H9 (cell line): ENCODE data around the gene ZC3HAV1. TPM values are rescaled to one million over a fixed set of nuclear protein-coding genes. Genes with fewer than 3 reads are reported as not detected.
A peak's percentile ranks its signal among the peaks of the same experiment; 100 is the strongest.

Source experiments
- DNase-seq: peaks from one replicate; pipeline ENCODE4 v3.0.0-alpha.2; 2017
- H2AFZ ChIP-seq: one replicate; pipeline ENCODE4 v1.6.1; 2013; ENCODE audit warnings: mild to moderate bottlenecking, low read length, control low read depth, moderate library complexity
- H2AK5ac ChIP-seq: 2 replicates; pipeline ENCODE4 v1.6.1; 2013; ENCODE audit warnings: low read length, control low read depth, mixed read lengths; ENCODE audit not compliant: insufficient read length
- H2BK120ac ChIP-seq: one replicate; pipeline ENCODE4 v1.6.1; 2013; ENCODE audit warnings: low read depth, mild to moderate bottlenecking, low read length, control low read depth, inconsistent platforms; ENCODE audit not compliant: poor library complexity, severe bottlenecking
- H2BK12ac ChIP-seq: 2 replicates; pipeline ENCODE4 v1.6.1; 2013; ENCODE audit warnings: low read length, control low read depth, mixed read lengths, low read depth; ENCODE audit not compliant: insufficient read length
- H2BK15ac ChIP-seq: 2 replicates; pipeline ENCODE4 v1.6.1; 2013; ENCODE audit warnings: low read depth, low read length, control low read depth
- H2BK20ac ChIP-seq: one replicate; pipeline ENCODE4 v1.6.1; 2013; ENCODE audit warnings: low read depth, mild to moderate bottlenecking, low read length, control low read depth, inconsistent platforms; ENCODE audit not compliant: poor library complexity, severe bottlenecking
- H2BK5ac ChIP-seq: 2 replicates; pipeline ENCODE4 v1.6.1; 2013; ENCODE audit warnings: low read length, control low read depth, mixed read lengths; ENCODE audit not compliant: insufficient read length
- H3K14ac ChIP-seq: 2 replicates; pipeline ENCODE4 v1.6.1; 2013; ENCODE audit warnings: low read length, control low read depth; ENCODE audit not compliant: insufficient read depth
- H3K18ac ChIP-seq: 2 replicates; pipeline ENCODE4 v1.6.1; 2013; ENCODE audit warnings: low read depth, mild to moderate bottlenecking, mixed read lengths, low read length, control low read depth; ENCODE audit not compliant: insufficient read length
- H3K23ac ChIP-seq: 2 replicates; pipeline ENCODE4 v1.6.1; 2013; ENCODE audit warnings: low read length, control low read depth, mixed read lengths, low read depth; ENCODE audit not compliant: insufficient read length
- H3K23me2 ChIP-seq: 2 replicates; pipeline ENCODE4 v1.6.1; 2013; ENCODE audit warnings: low read depth, mild to moderate bottlenecking, mixed read lengths, low read length, control low read depth; ENCODE audit not compliant: insufficient read length, poor library complexity, severe bottlenecking
- H3K27ac ChIP-seq: 2 replicates; pipeline ENCODE4 v1.5.1; 2013; ENCODE audit warnings: low read length, control low read depth, mixed read lengths, low read depth; ENCODE audit not compliant: insufficient read length
- H3K27me3 ChIP-seq: 2 replicates; pipeline ENCODE4 v1.6.1; 2013; ENCODE audit warnings: low read length, control low read depth, inconsistent platforms; ENCODE audit not compliant: insufficient read depth
- H3K4ac ChIP-seq: 2 replicates; pipeline ENCODE4 v1.6.1; 2013; ENCODE audit warnings: low read depth, mild to moderate bottlenecking, control low read depth, inconsistent platforms, low read length, moderate library complexity
- H3K4me1 ChIP-seq: 2 replicates; pipeline ENCODE4 v1.6.1; 2013; ENCODE audit warnings: low read length, control low read depth, inconsistent platforms; ENCODE audit not compliant: insufficient read depth
- H3K4me2 ChIP-seq: 2 replicates; pipeline ENCODE4 v1.6.1; 2013; ENCODE audit warnings: low read length, control low read depth, mixed read lengths; ENCODE audit not compliant: insufficient read length, insufficient read depth
- H3K56ac ChIP-seq: 2 replicates; pipeline ENCODE4 v1.6.1; 2013; ENCODE audit warnings: low read depth, mild to moderate bottlenecking, mixed read lengths, low read length, control low read depth; ENCODE audit not compliant: insufficient read length
- H3K79me1 ChIP-seq: 2 replicates; pipeline ENCODE4 v1.6.1; 2013; ENCODE audit warnings: low read depth, mild to moderate bottlenecking, moderate library complexity, low read length, control low read depth, inconsistent platforms; ENCODE audit not compliant: insufficient read depth, poor library complexity, severe bottlenecking
- H3K79me2 ChIP-seq: 2 replicates; pipeline ENCODE4 v1.6.1; 2013; ENCODE audit warnings: low read length, control low read depth, inconsistent platforms; ENCODE audit not compliant: insufficient read depth
- H3K9ac ChIP-seq: 2 replicates; pipeline ENCODE4 v1.6.1; 2013; ENCODE audit warnings: low read length, control low read depth, mixed read lengths; ENCODE audit not compliant: insufficient read length; ENCODE audit errors: extremely low read depth
- H3K9me3 ChIP-seq: one replicate; pipeline ENCODE4 v1.6.1; 2013; ENCODE audit warnings: low read depth, low read length, inconsistent platforms; ENCODE audit not compliant: control insufficient read depth
- H3T11ph ChIP-seq: one replicate; pipeline ENCODE4 v1.6.1; 2013; ENCODE audit warnings: mild to moderate bottlenecking, low read length, control low read depth, inconsistent platforms
- H4K20me1 ChIP-seq: one replicate; pipeline ENCODE4 v1.6.1; 2013; ENCODE audit not compliant: control insufficient read depth, insufficient read length, insufficient read depth
- H4K5ac ChIP-seq: 2 replicates; pipeline ENCODE4 v1.6.1; 2013; ENCODE audit warnings: low read depth, mild to moderate bottlenecking, mixed read lengths, low read length, control low read depth; ENCODE audit not compliant: insufficient read length
- H4K8ac ChIP-seq: replicated peaks from 2 replicates; pipeline ENCODE4 v1.6.1; 2013; ENCODE audit warnings: low read length, control low read depth, mixed read lengths, low read depth; ENCODE audit not compliant: insufficient read length
- H4K91ac ChIP-seq: 2 replicates; pipeline ENCODE4 v1.6.1; 2013; ENCODE audit warnings: low read depth, mild to moderate bottlenecking, moderate library complexity, mixed read lengths, low read length, control low read depth; ENCODE audit not compliant: insufficient read length
- H3K27ac Mint-ChIP-seq, 3 experiments: 2 replicates in 2 of 3; 3 replicates in 1 of 3; pipeline ENCODE4 v1.8.0; 2020 to 2021; ENCODE audit warnings: mixed read lengths in 3 of 3, mild to moderate bottlenecking in 1 of 3, moderate library complexity in 1 of 3
- H3K27me3 Mint-ChIP-seq: 2 replicates; pipeline ENCODE4 v1.8.0; 2021; ENCODE audit warnings: low read depth, mild to moderate bottlenecking, moderate library complexity, mixed read lengths
- H3K36me3 Mint-ChIP-seq, 3 experiments: 2 replicates in 2 of 3; 3 replicates in 1 of 3; pipeline ENCODE4 v1.8.0; 2020 to 2021; ENCODE audit warnings: low read depth in 3 of 3, mixed read lengths in 3 of 3; ENCODE audit not compliant: insufficient read depth in 1 of 3
- H3K4me1 Mint-ChIP-seq, 2 experiments: 2 replicates each; pipeline ENCODE4 v1.8.0; 2020; ENCODE audit warnings: mixed read lengths in 2 of 2
- H3K4me3 Mint-ChIP-seq, 2 experiments: 2 replicates in 1 of 2; 3 replicates in 1 of 2; pipeline ENCODE4 v1.8.0; 2020 to 2021; ENCODE audit warnings: mild to moderate bottlenecking in 2 of 2, mixed read lengths in 2 of 2, moderate library complexity in 1 of 2
- H3K9me3 Mint-ChIP-seq, 2 experiments: 2 replicates in 1 of 2; 3 replicates in 1 of 2; pipeline ENCODE4 v1.8.0; 2020; ENCODE audit warnings: mild to moderate bottlenecking in 2 of 2, mixed read lengths in 2 of 2, moderate library complexity in 1 of 2
- WGBS: extraction: QIAGEN DNeasy Blood & Tissue Kit; methylation state at CpG from one replicate; pipeline ENCODE4 v1.1.7; 2013; ENCODE audit warnings: missing lambda C conversion rate, low lambda C conversion rate, mixed read lengths; ENCODE audit not compliant: insufficient read length; ENCODE audit errors: extremely low coverage; 5-methylcytosine and 5-hydroxymethylcytosine counted together
- total RNA-seq: library from RNA; stranded (reverse); gene quantifications from 2 replicates; pipeline ENCODE4 v1.2.1, GENCODE V29; 2021
- TF ChIP-seq, protein P1 (sequence below): fragments of 200-600 bp; sonication (generic); conservative IDR thresholded peaks from 3 replicates; pipeline ENCODE4 v1.8.0; 2021; ENCODE audit warnings: antibody characterized with exemption, mild to moderate bottlenecking

Gene ZC3HAV1
- total RNA-seq, 1 experiment from 2014 or later: 32.8 TPM

DNA sequence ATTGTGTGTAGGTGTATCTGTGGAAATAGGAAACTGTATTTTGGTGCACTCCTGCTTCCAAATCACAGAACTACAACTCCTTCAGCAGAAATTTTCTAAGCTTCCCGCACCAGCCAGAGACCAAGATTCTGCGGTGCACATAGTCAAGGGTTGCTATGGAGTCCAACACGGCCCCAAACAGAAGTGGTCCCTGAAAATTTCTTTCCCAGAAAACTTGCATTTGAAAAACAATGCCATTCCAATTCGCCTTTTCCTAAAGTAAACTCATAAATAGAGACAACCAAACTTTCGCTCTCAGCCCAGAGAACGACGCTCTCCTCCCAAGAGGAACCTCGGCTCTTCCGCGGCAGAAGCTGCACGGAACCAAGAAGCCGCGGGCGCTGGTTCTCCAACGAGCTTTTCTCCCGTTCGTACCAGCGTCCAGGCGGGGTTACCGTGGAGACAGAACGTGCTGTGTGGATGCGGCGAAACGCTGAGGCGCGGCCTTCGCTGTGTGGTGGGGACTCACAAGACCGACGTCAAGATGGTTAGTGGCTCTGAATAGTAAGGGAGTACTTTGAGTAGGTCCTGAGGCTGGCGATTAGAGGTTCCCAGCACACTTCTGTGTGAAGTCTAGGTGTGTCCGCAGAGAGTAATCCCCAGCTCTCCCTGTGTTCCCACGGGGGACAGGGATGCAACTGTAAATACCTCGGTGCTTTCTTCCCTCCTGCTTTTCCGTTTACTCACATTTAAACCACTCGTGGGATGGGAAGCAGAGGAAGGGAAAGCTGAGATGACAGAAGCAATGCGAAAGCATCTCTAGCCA lies 24.0 kb upstream of the ZC3HAV1 start:
- Histone ChIP-seq H3K23ac (no peak overlapping the region), H4K5ac (no peak overlapping the region), H2BK15ac (no peak overlapping the region), H2AK5ac (no peak overlapping the region), H3K79me1 (no peaks in the 10 kb centered on the region), H3K4me1 (no peaks in the 10 kb centered on the region; the same call in 1 of the 2 replicates), H3K23me2 (peaks cover 8% of the 10 kb centered on the region), H3T11ph (no peak overlapping the region), H2BK120ac (no peak overlapping the region), H3K4me2 (peak overlapping the region; percentile 89), H3K14ac (0 out of 2 replicates have a peak overlapping the region, but pooled peaks have one; percentile 6), H3K79me2 (no peaks in the 10 kb centered on the region), H3K9me3 (no peaks in the 10 kb centered on the region), H3K18ac (no peak overlapping the region), H4K91ac (no peak overlapping the region), H4K8ac (no peak overlapping the region), H2AFZ (peak overlapping the region; percentile 94), H3K4ac (no peak overlapping the region), H2BK5ac (no peak overlapping the region), H2BK12ac (no peak overlapping the region), H3K9ac (peak overlapping the region; percentile 2), H3K56ac (no peak overlapping the region), H3K27me3 (no peaks in the 10 kb centered on the region), H3K27ac (no peak overlapping the region), H2BK20ac (no peak overlapping the region), H4K20me1 (no peaks in the 10 kb centered on the region)
- H3K36me3 Mint-ChIP-seq: no peaks in the 10 kb centered on the region
- TF ChIP-seq, protein P1, sequence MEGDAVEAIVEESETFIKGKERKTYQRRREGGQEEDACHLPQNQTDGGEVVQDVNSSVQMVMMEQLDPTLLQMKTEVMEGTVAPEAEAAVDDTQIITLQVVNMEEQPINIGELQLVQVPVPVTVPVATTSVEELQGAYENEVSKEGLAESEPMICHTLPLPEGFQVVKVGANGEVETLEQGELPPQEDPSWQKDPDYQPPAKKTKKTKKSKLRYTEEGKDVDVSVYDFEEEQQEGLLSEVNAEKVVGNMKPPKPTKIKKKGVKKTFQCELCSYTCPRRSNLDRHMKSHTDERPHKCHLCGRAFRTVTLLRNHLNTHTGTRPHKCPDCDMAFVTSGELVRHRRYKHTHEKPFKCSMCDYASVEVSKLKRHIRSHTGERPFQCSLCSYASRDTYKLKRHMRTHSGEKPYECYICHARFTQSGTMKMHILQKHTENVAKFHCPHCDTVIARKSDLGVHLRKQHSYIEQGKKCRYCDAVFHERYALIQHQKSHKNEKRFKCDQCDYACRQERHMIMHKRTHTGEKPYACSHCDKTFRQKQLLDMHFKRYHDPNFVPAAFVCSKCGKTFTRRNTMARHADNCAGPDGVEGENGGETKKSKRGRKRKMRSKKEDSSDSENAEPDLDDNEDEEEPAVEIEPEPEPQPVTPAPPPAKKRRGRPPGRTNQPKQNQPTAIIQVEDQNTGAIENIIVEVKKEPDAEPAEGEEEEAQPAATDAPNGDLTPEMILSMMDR: no peak
- peak; percentile 82 for DNase-seq
- no peaks in the 10 kb centered on the region for H3K9me3 Mint-ChIP-seq
- WGBS: no CpG with 5 or more reads among the region's 36 CpGs
- H3K4me1 Mint-ChIP-seq: peaks cover 10 to 14% of the 10 kb centered on the region in 2 experiments
- H3K27me3 Mint-ChIP-seq: peaks cover 18% of the 10 kb centered on the region
- H3K4me3 Mint-ChIP-seq: peak overlapping the region; percentile 70 to 86
- peak overlapping the region in 2 of 3 experiments; percentile 20 to 25; a peak in 2 of 7 replicates for H3K27ac Mint-ChIP-seq
